Measurements from ENCODE around the gene CNTN6. TPM values are rescaled to one million over a fixed set of nuclear protein-coding genes. Genes with fewer than 3 reads are reported as not detected.

Gene CNTN6
- total and polyA plus RNA-seq, 2 of the 13 experiments (the other 11 are each of a cell fraction or from before 2014, with no cell fraction given) = not detected

DNA sequence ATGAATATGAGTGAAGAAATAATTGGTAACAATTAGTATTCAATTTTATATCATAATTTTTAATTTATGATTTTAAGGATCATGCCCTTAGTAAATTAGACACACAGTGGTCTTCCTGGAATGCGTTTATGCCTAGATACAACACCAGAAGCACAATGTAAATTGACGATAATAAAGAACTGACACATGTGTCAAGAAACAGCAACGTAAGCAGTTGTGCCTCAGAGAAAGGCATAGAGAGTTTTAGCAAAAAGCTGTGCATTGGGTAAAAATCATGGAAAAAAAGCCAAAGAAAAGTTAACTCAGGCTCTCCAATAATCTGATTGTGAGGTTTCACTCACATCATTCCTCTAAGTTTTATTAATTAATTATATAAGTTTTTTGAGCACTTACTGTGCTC, 37.0 kb upstream of the CNTN6 start:
- H3K27ac ChIP-seq (ENCODE audit: extremely low read length, insufficient read depth, low read length) = no peak overlapping the region
- POLR2A ChIA-PET = no interaction called here
- no peaks in the 10 kb centered on the region for H3K36me3 ChIP-seq (replicated peaks in 1 of 2; ENCODE audit: control insufficient read depth in 1 of 2, insufficient read depth in 2 of 2, low read length in 2 of 2)
- intact Hi-C loops (cut with micrococcal nuclease; ENCODE audit: unreplicated experiment) (no loop called here), in situ Hi-C loops (cut with HindIII; ENCODE audit: extremely low pct_ligation_motif_present, low pct_unique_long_range_greater_than_20kb) (no loop called here)
- H3K4me3 ChIP-seq (replicated peaks in 1 of 3; ENCODE audit: insufficient read depth in 1 of 3, low read depth in 2 of 3, low read length in 3 of 3) = no peak overlapping the region
- no TSS peak for BruUV-seq (replicated peaks)
- no peaks in the 10 kb centered on the region for H3K79me2 ChIP-seq (ENCODE audit: insufficient read depth, low read length)
- FAIRE-seq (no peak), ATAC-seq (no peak), DNase-seq (ENCODE audit: low spot score) (no peak)
- no peaks in the 10 kb centered on the region for H4K20me1 ChIP-seq (ENCODE audit: insufficient read depth, low read length)
- CTCF ChIA-PET (ENCODE audit: low intra/inter-chr PET ratio, low total read pairs) = no interaction called here
- no peak overlapping the region for H3K9ac ChIP-seq (ENCODE audit: insufficient read depth, low read depth, low read length)
- 7% methylated on average over 3 of the region's 3 CpGs for WGBS (ENCODE audit: low lambda C conversion rate)
- no peak overlapping the region for H3K4me2 ChIP-seq (ENCODE audit: low read depth, low read length)
- no peaks in the 10 kb centered on the region for H3K27me3 ChIP-seq (ENCODE audit: control insufficient read depth in 1 of 2, insufficient read depth in 2 of 2, low read length in 2 of 2)
- H3K9me3 ChIP-seq (ENCODE audit: low read length) = peaks cover 95% of the 10 kb centered on the region
- no peaks in the 10 kb centered on the region for H3K4me1 ChIP-seq (ENCODE audit: insufficient read depth, low read length)
- TF ChIP-seq MAFK (conservative IDR thresholded peaks at IDR 0.05 in 1 of 2, IDR thresholded peaks at IDR 0.05 in 1 of 2; ENCODE audit: low read length in 2 of 2) (peak; percentile 40 to 67; a peak in 3 of 4 replicates), CEBPB (IDR thresholded peaks at IDR 0.05; ENCODE audit: borderline replicate concordance, low read depth, low read length) (no peak), RARG (CRISPR knock-in tag; IDR thresholded peaks at IDR 0.05; ENCODE audit: low read depth) (no peak), ZNF782 (CRISPR knock-in tag; IDR thresholded peaks at IDR 0.05; ENCODE audit: borderline replicate concordance) (no peak), ZFAT (CRISPR knock-in tag; conservative IDR thresholded peaks at IDR 0.05) (no peak), MAFF (IDR thresholded peaks at IDR 0.05; ENCODE audit: low read depth, low read length) (peak; percentile 61), NR2F2 (IDR thresholded peaks at IDR 0.05; ENCODE audit: borderline replicate concordance, low read depth) (no peak)
- TF ChIP-seq, protein P1, sequence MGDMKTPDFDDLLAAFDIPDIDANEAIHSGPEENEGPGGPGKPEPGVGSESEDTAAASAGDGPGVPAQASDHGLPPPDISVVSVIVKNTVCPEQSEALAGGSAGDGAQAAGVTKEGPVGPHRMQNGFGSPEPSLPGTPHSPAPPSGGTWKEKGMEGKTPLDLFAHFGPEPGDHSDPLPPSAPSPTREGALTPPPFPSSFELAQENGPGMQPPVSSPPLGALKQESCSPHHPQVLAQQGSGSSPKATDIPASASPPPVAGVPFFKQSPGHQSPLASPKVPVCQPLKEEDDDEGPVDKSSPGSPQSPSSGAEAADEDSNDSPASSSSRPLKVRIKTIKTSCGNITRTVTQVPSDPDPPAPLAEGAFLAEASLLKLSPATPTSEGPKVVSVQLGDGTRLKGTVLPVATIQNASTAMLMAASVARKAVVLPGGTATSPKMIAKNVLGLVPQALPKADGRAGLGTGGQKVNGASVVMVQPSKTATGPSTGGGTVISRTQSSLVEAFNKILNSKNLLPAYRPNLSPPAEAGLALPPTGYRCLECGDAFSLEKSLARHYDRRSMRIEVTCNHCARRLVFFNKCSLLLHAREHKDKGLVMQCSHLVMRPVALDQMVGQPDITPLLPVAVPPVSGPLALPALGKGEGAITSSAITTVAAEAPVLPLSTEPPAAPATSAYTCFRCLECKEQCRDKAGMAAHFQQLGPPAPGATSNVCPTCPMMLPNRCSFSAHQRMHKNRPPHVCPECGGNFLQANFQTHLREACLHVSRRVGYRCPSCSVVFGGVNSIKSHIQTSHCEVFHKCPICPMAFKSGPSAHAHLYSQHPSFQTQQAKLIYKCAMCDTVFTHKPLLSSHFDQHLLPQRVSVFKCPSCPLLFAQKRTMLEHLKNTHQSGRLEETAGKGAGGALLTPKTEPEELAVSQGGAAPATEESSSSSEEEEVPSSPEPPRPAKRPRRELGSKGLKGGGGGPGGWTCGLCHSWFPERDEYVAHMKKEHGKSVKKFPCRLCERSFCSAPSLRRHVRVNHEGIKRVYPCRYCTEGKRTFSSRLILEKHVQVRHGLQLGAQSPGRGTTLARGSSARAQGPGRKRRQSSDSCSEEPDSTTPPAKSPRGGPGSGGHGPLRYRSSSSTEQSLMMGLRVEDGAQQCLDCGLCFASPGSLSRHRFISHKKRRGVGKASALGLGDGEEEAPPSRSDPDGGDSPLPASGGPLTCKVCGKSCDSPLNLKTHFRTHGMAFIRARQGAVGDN (CRISPR knock-in tag; IDR thresholded peaks at IDR 0.05) = no peak
- H2AFZ ChIP-seq (ENCODE audit: low read length) = no peak overlapping the region
